ENCODE results near the gene SLC16A11.

SLC16A11 gene

GRCh38 chr17:6997171-6997570, 46.7 kb downstream of the SLC16A11 start:
- DNase-seq: no peak
- no peak for TF ChIP-seq POLR2A (IDR thresholded peaks at IDR 0.05; ENCODE audit: low read length)
- TF ChIP-seq GATA1 (IDR thresholded peaks at IDR 0.05; ENCODE audit: low read depth, low read length): no peak

DNA sequence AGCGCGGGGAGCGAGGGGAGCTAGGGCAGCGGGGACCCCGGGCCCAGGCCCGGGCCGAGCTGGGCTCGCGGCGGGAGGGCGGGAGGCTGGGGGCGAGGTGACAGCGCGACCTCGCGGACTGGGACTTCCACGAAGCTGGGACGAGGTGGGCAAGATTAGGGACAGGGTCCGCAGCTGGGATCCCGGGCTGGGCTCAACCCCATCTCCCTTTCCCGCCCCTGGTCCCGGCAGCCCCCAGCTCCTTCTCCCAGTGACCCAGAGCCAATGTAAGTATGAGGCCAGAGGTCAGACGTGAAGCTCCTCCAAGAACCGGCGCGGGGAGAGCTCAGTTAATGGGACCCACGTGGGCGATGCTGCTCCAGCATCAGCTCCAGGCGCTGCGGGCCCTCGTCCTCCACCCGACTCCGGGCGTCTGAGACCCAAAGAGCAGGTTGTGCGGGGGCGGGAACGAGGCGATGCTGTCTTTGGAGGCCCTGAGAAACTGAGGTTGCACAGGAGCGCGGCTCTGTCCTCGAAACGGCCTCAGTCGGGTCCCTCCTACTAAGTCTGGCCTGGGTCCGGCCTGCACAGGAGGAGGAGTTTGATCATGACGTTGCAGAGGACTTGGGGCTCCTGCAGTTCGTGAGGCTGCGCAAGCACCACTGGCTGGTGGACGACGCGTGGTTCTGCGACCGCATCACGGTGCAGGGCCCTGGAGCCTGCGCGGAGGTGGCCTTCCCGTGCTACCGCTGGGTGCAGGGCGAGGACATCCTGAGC, 47.5 kb downstream of the SLC16A11 start:
- no peak for DNase-seq
- TF ChIP-seq GATA1 (IDR thresholded peaks at IDR 0.05; ENCODE audit: low read depth, low read length) (no peak), POLR2A (IDR thresholded peaks at IDR 0.05; ENCODE audit: low read length) (no peak)

DNA sequence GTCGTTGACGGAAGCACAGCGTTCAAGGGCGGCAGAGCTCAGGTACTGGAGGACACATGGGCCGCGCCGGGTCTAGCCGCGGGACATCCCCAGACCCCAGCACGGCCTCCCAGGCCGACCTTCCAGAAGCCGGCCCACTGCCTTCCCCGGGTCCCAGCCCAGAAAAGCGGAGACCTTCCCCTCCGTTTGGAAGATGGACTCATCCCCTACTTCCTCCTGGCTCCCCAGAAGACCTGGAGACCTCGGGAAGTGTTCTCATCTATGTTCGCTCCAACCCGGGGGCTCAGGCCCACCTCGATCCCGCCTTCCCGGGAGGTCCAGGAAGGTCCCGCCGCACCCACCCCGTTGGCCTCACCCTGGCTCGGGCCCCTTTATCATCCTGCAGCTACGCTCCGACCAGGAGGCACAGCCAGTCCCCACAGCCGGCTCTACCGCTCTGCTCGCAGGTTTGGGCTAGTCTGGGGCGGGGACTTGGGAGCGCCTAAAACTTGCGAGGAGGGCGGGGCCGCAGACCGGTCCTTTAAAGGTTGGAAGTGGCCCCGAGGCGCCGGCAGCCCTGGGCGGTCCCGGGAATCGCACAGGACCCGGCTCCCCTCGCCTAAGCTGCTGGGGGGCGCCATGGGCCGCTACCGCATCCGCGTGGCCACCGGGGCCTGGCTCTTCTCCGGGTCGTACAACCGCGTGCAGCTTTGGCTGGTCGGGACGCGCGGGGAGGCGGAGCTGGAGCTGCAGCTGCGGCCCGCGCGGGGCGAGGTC, 48.2 kb downstream of the SLC16A11 start, which contains the start of gene ALOX12:
ALOX12 (plus strand) TSS at position 550 of the 756 bp plus-strand sequence; CDS start at position 619, 69 bp downstream.
- peak; percentile 70 to 79 for DNase-seq
- TF ChIP-seq POLR2A (IDR thresholded peaks at IDR 0.05; ENCODE audit: low read length): no peak
- no peak for TF ChIP-seq GATA1 (IDR thresholded peaks at IDR 0.05; ENCODE audit: low read depth, low read length)

DNA sequence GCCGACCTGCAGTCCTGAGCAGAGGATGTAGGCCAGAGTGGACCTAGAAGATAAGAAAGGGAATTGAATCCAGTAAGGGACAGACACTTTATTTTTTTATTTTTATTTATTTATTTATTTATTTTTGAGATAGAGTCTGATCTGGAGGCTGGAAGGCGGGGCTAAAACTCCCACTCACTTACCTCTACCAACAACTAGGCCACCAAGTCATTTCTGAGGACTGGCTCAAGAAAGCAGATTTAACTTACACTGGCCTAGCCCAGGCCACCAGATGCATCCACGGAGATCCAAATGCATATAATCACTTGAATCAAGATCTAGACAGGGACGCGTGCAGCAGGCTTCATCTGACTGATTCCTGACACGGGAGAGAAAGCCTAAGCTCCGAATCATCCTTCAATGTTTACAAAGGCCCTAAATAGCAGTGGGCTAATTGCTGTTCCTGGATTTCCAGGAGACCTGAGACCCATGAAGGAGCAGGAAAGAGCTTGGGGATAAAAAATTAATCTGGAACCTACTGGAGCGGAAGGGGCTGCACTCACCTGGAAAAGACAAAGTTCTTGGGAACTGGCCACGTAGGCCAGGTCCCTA, 49.1 kb downstream of the SLC16A11 start:
- TF ChIP-seq GATA1 (IDR thresholded peaks at IDR 0.05; ENCODE audit: low read depth, low read length): no peak
- TF ChIP-seq POLR2A (IDR thresholded peaks at IDR 0.05; ENCODE audit: low read length): no peak
- peak; percentile 55 to 61 for DNase-seq

DNA sequence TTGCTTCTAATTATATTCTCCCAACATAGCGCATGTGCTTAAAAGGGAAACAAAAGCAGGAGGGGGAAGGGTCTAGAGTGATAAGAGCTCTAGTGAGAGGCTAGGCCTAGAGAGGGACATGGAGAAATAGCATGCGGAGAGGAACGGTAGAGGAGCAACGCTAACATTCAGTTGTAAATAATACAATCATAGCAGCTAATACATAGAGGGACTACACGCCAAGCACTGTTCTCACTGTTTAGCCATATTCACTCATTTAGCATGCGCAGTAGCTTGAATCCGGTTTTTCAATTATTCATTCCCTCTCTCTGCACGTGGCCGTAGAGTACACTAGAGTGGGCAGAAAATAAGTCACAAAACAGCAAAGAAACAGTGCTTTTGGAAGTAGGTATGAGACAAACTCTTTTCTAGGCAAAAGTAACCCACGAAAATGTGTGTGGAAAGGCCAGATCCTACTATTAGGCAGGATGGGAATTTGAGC, 49.7 kb downstream of the SLC16A11 start:
- TF ChIP-seq POLR2A (IDR thresholded peaks at IDR 0.05; ENCODE audit: low read length) (no peak), GATA1 (IDR thresholded peaks at IDR 0.05; ENCODE audit: low read depth, low read length) (no peak)
- DNase-seq: peak; percentile 80 to 86

DNA sequence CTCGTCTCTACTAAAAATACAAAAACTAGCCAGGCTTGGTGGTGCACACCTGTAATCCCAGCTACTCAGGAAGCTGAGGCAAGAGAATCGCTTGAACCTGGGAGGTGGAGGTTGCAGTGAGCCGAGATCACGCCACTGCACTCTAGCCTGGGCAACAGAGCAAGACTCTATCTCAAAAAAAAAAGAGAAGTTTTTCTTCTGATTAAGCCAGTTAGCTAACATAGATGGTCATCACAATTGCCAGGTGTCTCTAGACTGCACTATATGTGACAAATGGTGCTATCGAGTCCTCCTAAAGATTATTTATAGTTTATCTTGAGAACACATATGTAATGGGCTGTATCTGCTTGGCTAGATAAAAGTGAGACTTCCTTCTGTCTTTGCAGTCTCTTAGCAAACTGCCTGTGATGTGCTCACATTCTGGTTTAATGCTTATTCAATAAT, 50.3 kb downstream of the SLC16A11 start:
- peak; percentile 81 to 91 for DNase-seq
- TF ChIP-seq POLR2A (IDR thresholded peaks at IDR 0.05; ENCODE audit: low read length): peak; percentile 29
- TF ChIP-seq GATA1 (IDR thresholded peaks at IDR 0.05; ENCODE audit: low read depth, low read length): peak; percentile 40

Data from erythroblast (primary cell).